K562 (cell line): ENCODE measurements around the gene CRB2. TPM values are rescaled to one million over a fixed set of nuclear protein-coding genes. Genes with fewer than 3 reads are reported as not detected.

Source experiments
- ADNP ChIP-seq: fragments of 200-800 bp; sonication (Bioruptor generic); IDR thresholded peaks from 2 replicates; pipeline ENCODE4 v1.6.1; 2016; ENCODE audit warnings: missing genetic modification characterization, missing compliant biosample characterization
- AFF4 ChIP-seq: sonication (generic); formaldehyde crosslinking; IDR thresholded peaks from 2 replicates; pipeline ENCODE4 v1.8.0; 2023; ENCODE audit warnings: mild to moderate bottlenecking, missing genetic modification reagents
- CBFB ChIP-seq: sonication (generic); formaldehyde crosslinking; IDR thresholded peaks from 2 replicates; pipeline ENCODE4 v1.4.0; 2020; ENCODE audit warnings: mild to moderate bottlenecking, missing genetic modification reagents
- ETV5 ChIP-seq: sonication (generic); formaldehyde crosslinking; IDR thresholded peaks from 2 replicates; pipeline ENCODE4 v1.4.0; 2020; ENCODE audit warnings: low read depth, mild to moderate bottlenecking, missing genetic modification reagents
- GATAD2B ChIP-seq: fragments of 450-650 bp; IDR thresholded peaks from 2 replicates; pipeline ENCODE4 v1.6.1; 2017; ENCODE audit warnings: mild to moderate bottlenecking, borderline replicate concordance
- KAT7 ChIP-seq: sonication (generic); formaldehyde crosslinking; IDR thresholded peaks from 2 replicates; pipeline ENCODE4 v1.8.0; 2022; ENCODE audit warnings: missing genetic modification reagents, mild to moderate bottlenecking, borderline replicate concordance
- KLF16 ChIP-seq: IDR thresholded peaks from 2 replicates; pipeline ENCODE4 v1.6.1; 2016; ENCODE audit warnings: antibody characterized with exemption
- LARP7 ChIP-seq: fragments of 450-650 bp; IDR thresholded peaks from 2 replicates; pipeline ENCODE4 v1.6.1; 2016
- MAFK ChIP-seq: IDR thresholded peaks from 2 replicates; pipeline ENCODE4 v1.6.1; 2011; ENCODE audit warnings: low read length, improper control_type of control experiment
- MAZ ChIP-seq, 2 experiments: fragments of 450-650 bp in 1 of 2; sonication (generic) in 1 of 2; formaldehyde crosslinking; IDR thresholded peaks in 1 of 2; conservative IDR thresholded peaks in 1 of 2; 2 replicates each; pipeline versions ENCODE4 v1.4.0 to v1.5.0; 2020; ENCODE audit warnings: mild to moderate bottlenecking in 1 of 2, missing genetic modification reagents in 1 of 2
- MYC ChIP-seq, 2 experiments: fragments of 250-450 bp in 1 of 2; sonication (Bioruptor Pico) in 1 of 2; IDR thresholded peaks; 2 replicates each; pipeline versions ENCODE4 v1.5.1 to v1.6.1; 2012 to 2021; ENCODE audit warnings: low read depth in 2 of 2, borderline replicate concordance in 1 of 2, improper control_type of control experiment in 1 of 2, low read length in 1 of 2, mild to moderate bottlenecking in 1 of 2, moderate library complexity in 1 of 2
- POLR2B ChIP-seq: fragments of 450-650 bp; IDR thresholded peaks from 2 replicates; pipeline ENCODE4 v1.6.1; 2018; ENCODE audit warnings: low read depth; ENCODE audit not compliant: partially characterized antibody
- SAP30 ChIP-seq: fragments of 200-600 bp; sonication (generic); IDR thresholded peaks from 2 replicates; pipeline ENCODE4 v1.6.1; 2012; ENCODE audit warnings: borderline replicate concordance, low read depth, mild to moderate bottlenecking, moderate library complexity, low read length, control low read depth, inconsistent platforms; ENCODE audit not compliant: insufficient read depth, poor library complexity, severe bottlenecking
- SMAD1 ChIP-seq: fragments of 150-350 bp; IDR thresholded peaks from 2 replicates; pipeline ENCODE4 v1.6.1; 2014; ENCODE audit warnings: low read length, low read depth; ENCODE audit not compliant: partially characterized antibody
- SMAD3 ChIP-seq: fragments of 450-650 bp; formaldehyde crosslinking; conservative IDR thresholded peaks from 2 replicates; pipeline ENCODE4 v1.4.0; 2020; ENCODE audit warnings: mild to moderate bottlenecking
- SNRNP70 ChIP-seq: fragments of 200-400 bp; formaldehyde crosslinking; optimal IDR thresholded peaks from 2 replicates; pipeline ENCODE3; 2017; ENCODE audit warnings: low read depth, low read length
- SRSF3 ChIP-seq: fragments of 200-400 bp; formaldehyde crosslinking; IDR thresholded peaks from 2 replicates; pipeline ENCODE4 v1.6.1; 2016; ENCODE audit warnings: mild to moderate bottlenecking, low read length, moderate library complexity; ENCODE audit not compliant: insufficient read depth
- TCF3 ChIP-seq: sonication (generic); formaldehyde crosslinking; IDR thresholded peaks from 2 replicates; pipeline ENCODE4 v1.4.0; 2020; ENCODE audit warnings: mild to moderate bottlenecking, missing genetic modification reagents
- TSC22D4 ChIP-seq: fragments of 450-650 bp; IDR thresholded peaks from 2 replicates; pipeline ENCODE4 v1.6.1; 2016; ENCODE audit warnings: missing genetic modification characterization, missing biosample characterization, control low read depth
- ZNF212 ChIP-seq: fragments of 450-650 bp; formaldehyde crosslinking; IDR thresholded peaks from 2 replicates; pipeline ENCODE4 v1.4.0; 2020; ENCODE audit warnings: mild to moderate bottlenecking
- ZNF668 ChIP-seq: fragments of 250-450 bp; sonication (Bioruptor Pico); IDR thresholded peaks from 2 replicates; pipeline ENCODE4 v1.8.0; 2022; ENCODE audit warnings: mild to moderate bottlenecking, inconsistent platforms
- ZNF77 ChIP-seq: fragments of 250-450 bp; sonication (Bioruptor Pico); IDR thresholded peaks from 2 replicates; pipeline ENCODE4 v1.5.0; 2020
- polyA plus RNA-seq, 8 experiments: library from polyadenylated mRNA; depleted of rRNA in 4 of 8; stranded (reverse) in 5 of 8; unstranded in 3 of 8; fragments of >200 nt; fragmentation: Nextera tagmentation in 2 of 8; fragmentation: Illumina TruSeq in 1 of 8; extraction: Ambion mirVana in 2 of 8; extraction: Trizol in 1 of 8; gene quantifications; 2 replicates each; pipeline versions ENCODE4 v1.2.1 to v1.2.3, GENCODE V29; 2011 to 2014; ENCODE audit warnings: inconsistent platforms in 1 of 8, missing spikeins in 1 of 8
- total RNA-seq, 7 experiments: library from RNA; depleted of rRNA in 6 of 7; stranded (reverse); fragments of >200 nt in 6 of 7; fragmentation: Illumina TruSeq in 2 of 7; extraction: Trizol in 2 of 7; gene quantifications; 2 replicates each; pipeline versions ENCODE4 v1.2.1 to v1.2.3, GENCODE V29; 2011 to 2021; ENCODE audit warnings: low replicate concordance in 1 of 7
- TF ChIP-seq, protein P1 (sequence below): sonication (generic); formaldehyde crosslinking; IDR thresholded peaks from 2 replicates; pipeline ENCODE4 v1.8.0; 2022; ENCODE audit warnings: mild to moderate bottlenecking, low read depth, missing genetic modification reagents
- TF ChIP-seq, protein P2 (sequence below): fragments of 450-650 bp; IDR thresholded peaks from 2 replicates; pipeline ENCODE4 v1.6.1; 2016; ENCODE audit warnings: low read depth, mild to moderate bottlenecking, moderate library complexity

The CRB2 gene
- total and polyA plus RNA-seq, 9 of the 15 experiments (the other 6 are each of a cell fraction or from before 2014, with no cell fraction given), result 0.13 to 1.2 (median 0.25) TPM; not detected in 2

- no peak for TF ChIP-seq ZNF668 (CRISPR knock-in tag)
- no peak for TF ChIP-seq TSC22D4 (tag)
- TF ChIP-seq GATAD2B, result no peak
- no peak for TF ChIP-seq MAFK
- TF ChIP-seq, protein P1, sequence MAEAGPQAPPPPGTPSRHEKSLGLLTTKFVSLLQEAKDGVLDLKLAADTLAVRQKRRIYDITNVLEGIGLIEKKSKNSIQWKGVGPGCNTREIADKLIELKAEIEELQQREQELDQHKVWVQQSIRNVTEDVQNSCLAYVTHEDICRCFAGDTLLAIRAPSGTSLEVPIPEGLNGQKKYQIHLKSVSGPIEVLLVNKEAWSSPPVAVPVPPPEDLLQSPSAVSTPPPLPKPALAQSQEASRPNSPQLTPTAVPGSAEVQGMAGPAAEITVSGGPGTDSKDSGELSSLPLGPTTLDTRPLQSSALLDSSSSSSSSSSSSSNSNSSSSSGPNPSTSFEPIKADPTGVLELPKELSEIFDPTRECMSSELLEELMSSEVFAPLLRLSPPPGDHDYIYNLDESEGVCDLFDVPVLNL, result no peak
- no peak for TF ChIP-seq SAP30
- TF ChIP-seq TCF3 (CRISPR knock-in tag), result 0 out of 2 replicates have a peak, but pooled peaks have one; percentile 14
- TF ChIP-seq ZNF77 (CRISPR knock-in tag), result no peak
- TF ChIP-seq AFF4, result no peak
- no peak for TF ChIP-seq SMAD1
- TF ChIP-seq KLF16, result peak; percentile 48; the same call in 1 of the 2 replicates
- TF ChIP-seq KAT7 (CRISPR knock-in tag), result no peak
- TF ChIP-seq, protein P2, sequence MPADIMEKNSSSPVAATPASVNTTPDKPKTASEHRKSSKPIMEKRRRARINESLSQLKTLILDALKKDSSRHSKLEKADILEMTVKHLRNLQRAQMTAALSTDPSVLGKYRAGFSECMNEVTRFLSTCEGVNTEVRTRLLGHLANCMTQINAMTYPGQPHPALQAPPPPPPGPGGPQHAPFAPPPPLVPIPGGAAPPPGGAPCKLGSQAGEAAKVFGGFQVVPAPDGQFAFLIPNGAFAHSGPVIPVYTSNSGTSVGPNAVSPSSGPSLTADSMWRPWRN, result no peak
- TF ChIP-seq SRSF3, result no peak
- no peak for TF ChIP-seq MYC (IDR thresholded peaks at IDR 0.05; ENCODE audit: low read depth, low read length)
- TF ChIP-seq MYC (CRISPR knock-in tag; IDR thresholded peaks at IDR 0.05; ENCODE audit: borderline replicate concordance, low read depth), result 0 out of 2 replicates have a peak, but pooled peaks have one; percentile 22
- TF ChIP-seq SMAD3 (CRISPR knock-in tag), result no peak
- no peak for TF ChIP-seq LARP7
- TF ChIP-seq ADNP (tag), result no peak
- TF ChIP-seq CBFB (CRISPR knock-in tag), result no peak
- TF ChIP-seq POLR2B, result no peak
- no peak for TF ChIP-seq SNRNP70
- TF ChIP-seq MAZ (CRISPR knock-in tag; conservative IDR thresholded peaks at IDR 0.05 in 1 of 2, IDR thresholded peaks at IDR 0.05 in 1 of 2), result peak in 1 of 2 experiments; percentile 65; a peak in 2 of 4 replicates
- no peak for TF ChIP-seq ZNF212
- no peak; the same call in 1 of the 2 replicates for TF ChIP-seq ETV5
Measured at GRCh38 chr9:123343443-123344191, 12.4 kb upstream of the CRB2 start (continued).
